ENCODE results near the gene ODAM. TPM values are rescaled to one million over a fixed set of nuclear protein-coding genes. Genes with fewer than 3 reads are reported as not detected.
"Not testable (repeated sequence)": the region's sequence is repeated elsewhere in the genome, so short reads cannot be mapped to it uniquely, and the experiment has no call there.

The ODAM gene
- total RNA-seq, 1 donor from 2014 or later = not detected

GRCh38 chr4:70192895-70193294, 2.6 kb upstream of the ODAM start:
- H3K27ac ChIP-seq (replicated peaks) = no peak overlapping the region
- TF ChIP-seq, protein P1, sequence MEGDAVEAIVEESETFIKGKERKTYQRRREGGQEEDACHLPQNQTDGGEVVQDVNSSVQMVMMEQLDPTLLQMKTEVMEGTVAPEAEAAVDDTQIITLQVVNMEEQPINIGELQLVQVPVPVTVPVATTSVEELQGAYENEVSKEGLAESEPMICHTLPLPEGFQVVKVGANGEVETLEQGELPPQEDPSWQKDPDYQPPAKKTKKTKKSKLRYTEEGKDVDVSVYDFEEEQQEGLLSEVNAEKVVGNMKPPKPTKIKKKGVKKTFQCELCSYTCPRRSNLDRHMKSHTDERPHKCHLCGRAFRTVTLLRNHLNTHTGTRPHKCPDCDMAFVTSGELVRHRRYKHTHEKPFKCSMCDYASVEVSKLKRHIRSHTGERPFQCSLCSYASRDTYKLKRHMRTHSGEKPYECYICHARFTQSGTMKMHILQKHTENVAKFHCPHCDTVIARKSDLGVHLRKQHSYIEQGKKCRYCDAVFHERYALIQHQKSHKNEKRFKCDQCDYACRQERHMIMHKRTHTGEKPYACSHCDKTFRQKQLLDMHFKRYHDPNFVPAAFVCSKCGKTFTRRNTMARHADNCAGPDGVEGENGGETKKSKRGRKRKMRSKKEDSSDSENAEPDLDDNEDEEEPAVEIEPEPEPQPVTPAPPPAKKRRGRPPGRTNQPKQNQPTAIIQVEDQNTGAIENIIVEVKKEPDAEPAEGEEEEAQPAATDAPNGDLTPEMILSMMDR (IDR thresholded peaks at IDR 0.05; ENCODE audit: borderline replicate concordance) = no peak

DNA sequence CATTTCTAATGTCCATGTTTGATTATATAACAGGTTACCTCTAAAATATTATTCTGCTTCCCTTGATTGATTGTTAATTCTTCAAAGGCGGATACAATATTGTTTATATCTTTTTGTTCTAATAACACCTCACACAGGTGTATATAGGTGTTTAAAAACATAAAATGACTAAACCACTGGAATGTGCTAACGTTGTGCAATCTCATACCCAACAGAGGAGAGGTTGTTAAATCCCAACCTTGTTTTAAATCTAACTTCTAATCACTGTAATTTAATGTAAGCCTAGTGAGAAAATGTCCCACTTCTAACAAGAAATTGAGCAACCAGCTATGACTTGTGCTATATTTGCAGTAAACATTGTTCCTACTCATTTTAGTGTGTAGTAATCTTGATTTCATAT, 1.3 kb downstream of the ODAM start:
- DNase-seq = no peak
- Histone ChIP-seq H3K4me3 (no peak overlapping the region), H3K27ac (replicated peaks) (no peak overlapping the region), H3K36me3 (no peaks in the 10 kb centered on the region), H3K27me3 (ENCODE audit: low read depth) (no peaks in the 10 kb centered on the region), H3K9me3 (replicated peaks) (no peaks in the 10 kb centered on the region), H3K4me1 (no peaks in the 10 kb centered on the region)
- TF ChIP-seq, protein P1 (IDR thresholded peaks at IDR 0.05; ENCODE audit: borderline replicate concordance) = no peak
- intact Hi-C loops (cut with micrococcal nuclease) = no loop called here

More at GRCh38 chr4:70192895-70193294, 2.6 kb upstream of the ODAM start:
- Histone ChIP-seq H3K4me3 (no peak overlapping the region), H3K27me3 (ENCODE audit: low read depth) (no peaks in the 10 kb centered on the region), H3K4me1 (no peaks in the 10 kb centered on the region), H3K36me3 (no peaks in the 10 kb centered on the region), H3K9me3 (replicated peaks) (peaks cover 9% of the 10 kb centered on the region)
- intact Hi-C loops (cut with micrococcal nuclease) = no loop called here
- DNase-seq = no peak

DNA sequence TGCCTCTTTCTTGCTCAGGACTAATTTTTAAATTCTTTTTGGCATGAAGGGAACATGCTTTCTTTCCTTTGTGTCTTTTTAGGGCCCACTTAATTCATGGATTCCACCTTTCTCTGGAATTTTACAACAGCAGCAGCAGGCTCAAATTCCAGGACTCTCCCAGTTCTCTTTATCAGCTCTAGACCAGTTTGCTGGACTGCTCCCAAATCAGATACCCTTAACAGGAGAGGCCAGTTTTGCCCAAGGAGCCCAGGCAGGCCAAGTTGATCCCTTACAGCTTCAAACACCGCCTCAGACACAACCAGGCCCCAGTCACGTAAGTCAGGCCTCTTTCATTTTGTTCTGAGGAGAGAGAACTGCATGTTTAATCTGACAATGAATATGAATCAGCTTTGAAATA, 2.3 kb downstream of the ODAM start:
- Histone ChIP-seq H3K9me3 (replicated peaks) (no peaks in the 10 kb centered on the region), H3K4me1 (no peaks in the 10 kb centered on the region), H3K36me3 (no peaks in the 10 kb centered on the region), H3K27me3 (ENCODE audit: low read depth) (no peaks in the 10 kb centered on the region), H3K4me3 (no peak overlapping the region), H3K27ac (replicated peaks) (no peak overlapping the region)
- intact Hi-C loops (cut with micrococcal nuclease) = no loop called here
- DNase-seq = no peak
- TF ChIP-seq, protein P1 (IDR thresholded peaks at IDR 0.05; ENCODE audit: borderline replicate concordance) = no peak

DNA sequence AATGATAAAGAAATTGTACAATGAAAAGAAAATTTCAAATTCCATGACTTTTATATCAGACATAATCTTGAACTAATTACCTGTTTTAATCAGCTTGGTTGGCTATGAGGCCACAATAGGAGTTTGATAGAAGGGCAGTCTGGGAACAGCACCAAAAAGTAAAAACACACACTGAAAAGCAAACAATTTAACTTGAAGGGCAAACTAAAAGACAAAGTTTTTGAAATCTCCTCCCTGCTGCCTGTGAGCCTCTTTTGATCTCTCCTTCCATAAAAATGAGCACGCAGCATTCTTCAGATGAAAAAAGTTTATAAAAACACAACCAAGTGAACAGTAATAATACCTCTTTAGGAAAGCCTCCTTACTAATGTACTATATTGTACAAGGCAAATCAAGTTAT, 8.1 kb downstream of the ODAM start:
- DNase-seq = no peak
- peaks cover 4% of the 10 kb centered on the region for H3K9me3 ChIP-seq (replicated peaks)
- intact Hi-C loops (cut with micrococcal nuclease) = no loop called here
- no peaks in the 10 kb centered on the region for H3K27me3 ChIP-seq (ENCODE audit: low read depth)
- H3K36me3 ChIP-seq = no peaks in the 10 kb centered on the region
- no peak overlapping the region for H3K4me3 ChIP-seq
- no peak overlapping the region for H3K27ac ChIP-seq (replicated peaks)
- TF ChIP-seq, protein P1 (IDR thresholded peaks at IDR 0.05; ENCODE audit: borderline replicate concordance) = no peak
- H3K4me1 ChIP-seq = no peaks in the 10 kb centered on the region

- H3K4me3 ChIP-seq; H3K36me3 ChIP-seq; H3K27ac ChIP-seq (replicated peaks); H3K27me3 ChIP-seq (ENCODE audit: low read depth); intact Hi-C loops (cut with micrococcal nuclease); DNase-seq; H3K4me1 ChIP-seq: not testable (repeated sequence)
- peaks cover 10% of the 10 kb centered on the region for H3K9me3 ChIP-seq (replicated peaks)
Measured at GRCh38 chr4:70212752-70213151, 17.2 kb downstream of the ODAM start.

DNA sequence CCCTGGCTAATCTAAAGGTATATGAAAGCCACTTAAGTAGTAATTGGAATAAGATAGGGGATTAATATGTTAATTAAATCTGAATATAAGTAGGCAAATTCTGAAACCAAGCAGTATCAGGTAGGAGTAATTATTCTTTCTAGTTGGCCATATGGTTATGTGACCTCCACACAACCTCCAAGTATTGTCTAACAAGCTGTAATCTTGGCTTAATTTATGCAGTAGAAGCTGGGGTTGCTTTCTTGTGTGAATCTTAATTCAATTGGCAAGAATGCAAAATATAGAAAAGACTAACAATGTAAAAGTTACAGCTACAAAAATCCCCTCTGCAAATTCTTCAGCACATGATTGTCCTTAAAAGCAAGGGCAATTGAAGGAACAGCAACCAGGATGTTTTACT, 20.6 kb downstream of the ODAM start:
- H3K4me1 ChIP-seq; H3K27ac ChIP-seq (replicated peaks); H3K4me3 ChIP-seq; H3K36me3 ChIP-seq; DNase-seq; intact Hi-C loops (cut with micrococcal nuclease); H3K27me3 ChIP-seq (ENCODE audit: low read depth); H3K9me3 ChIP-seq (replicated peaks): not testable (repeated sequence)

- DNase-seq; intact Hi-C loops (cut with micrococcal nuclease); H3K4me3 ChIP-seq; H3K27ac ChIP-seq (replicated peaks); H3K9me3 ChIP-seq (replicated peaks); H3K4me1 ChIP-seq; H3K27me3 ChIP-seq (ENCODE audit: low read depth); H3K36me3 ChIP-seq: not testable (repeated sequence)
Measured at GRCh38 chr4:70216550-70216949, 21.0 kb downstream of the ODAM start.

GRCh38 chr4:70221389-70221788, 25.9 kb downstream of the ODAM start:
- H3K9me3 ChIP-seq (replicated peaks); H3K4me3 ChIP-seq; intact Hi-C loops (cut with micrococcal nuclease); DNase-seq; H3K36me3 ChIP-seq; H3K4me1 ChIP-seq; H3K27me3 ChIP-seq (ENCODE audit: low read depth); H3K27ac ChIP-seq (replicated peaks): not testable (repeated sequence)

DNA sequence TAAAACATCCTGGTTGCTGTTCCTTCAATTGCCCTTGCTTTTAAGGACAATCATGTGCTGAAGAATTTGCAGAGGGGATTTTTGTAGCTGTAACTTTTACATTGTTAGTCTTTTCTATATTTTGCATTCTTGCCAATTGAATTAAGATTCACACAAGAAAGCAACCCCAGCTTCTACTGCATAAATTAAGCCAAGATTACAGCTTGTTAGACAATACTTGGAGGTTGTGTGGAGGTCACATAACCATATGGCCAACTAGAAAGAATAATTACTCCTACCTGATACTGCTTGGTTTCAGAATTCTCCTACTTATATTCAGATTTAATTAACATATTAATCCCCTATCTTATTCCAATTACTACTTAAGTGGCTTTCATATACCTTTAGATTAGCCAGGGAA, 26.3 kb downstream of the ODAM start:
- H3K4me3 ChIP-seq; intact Hi-C loops (cut with micrococcal nuclease); H3K36me3 ChIP-seq; H3K27ac ChIP-seq (replicated peaks); H3K9me3 ChIP-seq (replicated peaks); H3K27me3 ChIP-seq (ENCODE audit: low read depth); H3K4me1 ChIP-seq; DNase-seq: not testable (repeated sequence)

Data from left ventricle myocardium inferior (tissue), 1 donor.